GM19023 (cell line): ENCODE measurements around the gene P2RX5.
"Not testable (repeated sequence)": the region's sequence is repeated elsewhere in the genome, so short reads cannot be mapped to it uniquely, and the experiment has no call there.

Experiments
- ATAC-seq: cut with Tn5 transposase; IDR thresholded peaks from one replicate; pipeline ENCODE4 v1.9.1; 2021; ENCODE audit warnings: mild to moderate bottlenecking, moderate library complexity; ENCODE audit not compliant: unreplicated experiment

Gene P2RX5

GRCh38 chr17:3715296-3715695 lies 19.3 kb upstream of the P2RX5 start:
- no peak for ATAC-seq

- no peak for ATAC-seq
These were observed 17.0 kb upstream of the P2RX5 start for GRCh38 chr17:3712811-3713463.

- peak; percentile 88 for ATAC-seq
These were observed 15.0 kb upstream of the P2RX5 start for GRCh38 chr17:3710951-3711383.

- no peak for ATAC-seq
These were observed 12.4 kb upstream of the P2RX5 start for GRCh38 chr17:3708366-3708765.

GRCh38 chr17:3705718-3705984 lies 9.7 kb upstream of the P2RX5 start:
- ATAC-seq = not testable (repeated sequence)

- ATAC-seq = no peak
These were observed 9.2 kb upstream of the P2RX5 start for GRCh38 chr17:3704931-3705717.

GRCh38 chr17:3702041-3702539 lies 6.1 kb upstream of the P2RX5 start:
- ATAC-seq = not testable (repeated sequence)

GRCh38 chr17:3699951-3700350 lies 4.0 kb upstream of the P2RX5 start:
- ATAC-seq = no peak

- ATAC-seq = no peak
These were observed 2.2 kb upstream of the P2RX5 start for GRCh38 chr17:3698139-3698538.

- no peak for ATAC-seq
These were observed 1.1 kb upstream of the P2RX5 start for GRCh38 chr17:3697103-3697476.

GRCh38 chr17:3695129-3695722 lies 729 bp downstream of the P2RX5 start:
- no peak for ATAC-seq

- peak; percentile 58 for ATAC-seq
These were observed 2.1 kb downstream of the P2RX5 start for GRCh38 chr17:3693829-3694231.

GRCh38 chr17:3693141-3693540 lies 2.8 kb downstream of the P2RX5 start:
- ATAC-seq = no peak

- no peak for ATAC-seq
These were observed 3.6 kb downstream of the P2RX5 start for GRCh38 chr17:3692346-3692745.

- ATAC-seq = no peak
These were observed 4.3 kb downstream of the P2RX5 start for GRCh38 chr17:3691617-3692067.

GRCh38 chr17:3690094-3690715 lies 5.8 kb downstream of the P2RX5 start:
- ATAC-seq = no peak

GRCh38 chr17:3689262-3690093 lies 6.5 kb downstream of the P2RX5 start:
- no peak for ATAC-seq

- no peak for ATAC-seq
These were observed 7.1 kb downstream of the P2RX5 start for GRCh38 chr17:3688852-3689261.

GRCh38 chr17:3688027-3688553 lies 7.9 kb downstream of the P2RX5 start:
- ATAC-seq = no peak

GRCh38 chr17:3685174-3685573 lies 10.8 kb downstream of the P2RX5 start:
- ATAC-seq = no peak
